ENCODE measurements around the gene SLC6A1.

Gene SLC6A1

DNA sequence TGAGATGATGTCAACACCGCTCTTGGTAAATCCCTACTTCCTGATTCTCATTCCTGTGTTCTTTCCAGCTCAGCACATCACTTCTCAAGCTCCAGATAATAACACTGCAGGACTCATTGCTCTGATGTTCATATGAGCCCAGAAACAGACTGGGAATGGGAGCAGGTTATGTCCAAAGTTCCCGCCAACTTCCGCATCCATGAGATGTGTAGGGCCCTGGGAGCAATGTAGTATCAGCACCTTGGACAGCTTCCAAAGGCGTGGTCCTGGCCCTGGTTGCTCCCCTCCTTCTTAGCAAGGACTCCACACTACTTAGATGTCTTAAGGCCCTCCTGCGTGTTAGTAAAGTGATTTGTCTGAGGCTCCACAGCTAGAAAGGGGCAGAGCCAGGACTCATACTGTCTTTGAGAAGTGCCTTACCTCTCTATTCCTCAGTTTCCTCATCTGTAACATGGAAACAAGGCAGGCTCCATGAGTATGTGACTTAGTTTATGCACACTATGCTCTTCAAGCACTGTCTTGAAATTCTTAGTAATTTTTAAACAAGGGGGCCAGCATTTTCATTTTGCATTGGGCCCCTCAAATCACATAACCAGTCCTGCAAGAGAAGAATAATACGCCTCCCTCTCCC is 27.9 kb upstream of the SLC6A1 start:
- H3K4me3 ChIP-seq (ENCODE audit: low read length), result no peak overlapping the region
- peak; percentile 27 for DNase-seq (ENCODE audit: low read depth, low spot score)

GRCh38 chr3:10968401-10968800 is 24.1 kb upstream of the SLC6A1 start:
- no peak overlapping the region for H3K4me3 ChIP-seq (ENCODE audit: low read length)
- no peak for DNase-seq (ENCODE audit: low read depth, low spot score)

GRCh38 chr3:10970306-10970960 is 22.1 kb upstream of the SLC6A1 start:
- no peak overlapping the region for H3K4me3 ChIP-seq (ENCODE audit: low read length)
- no peak for DNase-seq (ENCODE audit: low read depth, low spot score)

DNA sequence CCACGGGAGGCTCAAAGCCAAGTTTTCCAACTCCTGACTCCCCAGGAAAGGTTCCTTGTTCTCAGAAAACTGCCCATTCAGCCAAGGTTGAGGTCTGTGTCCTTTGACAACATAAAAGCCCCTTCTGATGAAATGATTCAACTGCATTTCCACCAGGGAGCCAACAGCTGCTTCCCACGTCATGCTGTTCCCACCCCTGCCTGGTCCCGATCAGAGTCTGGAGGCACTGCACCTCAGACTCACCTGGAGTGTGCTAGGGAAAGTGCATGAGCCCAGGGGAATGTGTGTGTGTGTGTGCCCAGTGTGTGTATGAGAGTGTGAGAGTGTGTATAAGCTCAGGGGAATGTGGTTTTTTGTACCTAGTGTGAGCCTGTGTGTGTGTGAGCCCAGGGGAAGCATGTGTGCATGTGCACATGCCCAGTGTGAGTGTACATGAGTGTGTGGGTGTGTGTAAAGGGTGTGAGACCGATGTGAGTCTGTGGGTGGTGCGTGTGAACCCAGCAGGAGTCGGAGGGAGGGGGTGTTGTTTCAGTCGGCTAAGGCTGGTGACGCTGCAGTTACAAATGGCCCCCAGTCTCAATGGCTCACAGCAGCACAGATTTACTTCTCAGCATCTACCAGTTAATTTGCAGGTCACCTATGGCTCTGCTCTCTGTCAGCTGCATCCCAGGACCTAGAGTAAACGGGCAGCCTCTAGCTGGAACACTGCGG is 20.3 kb upstream of the SLC6A1 start:
- no peak for DNase-seq (ENCODE audit: low read depth, low spot score)
- H3K4me3 ChIP-seq (ENCODE audit: low read length), result no peak overlapping the region

GRCh38 chr3:10973046-10973595 is 19.4 kb upstream of the SLC6A1 start:
- DNase-seq (ENCODE audit: low read depth, low spot score), result no peak
- no peak overlapping the region for H3K4me3 ChIP-seq (ENCODE audit: low read length)

DNA sequence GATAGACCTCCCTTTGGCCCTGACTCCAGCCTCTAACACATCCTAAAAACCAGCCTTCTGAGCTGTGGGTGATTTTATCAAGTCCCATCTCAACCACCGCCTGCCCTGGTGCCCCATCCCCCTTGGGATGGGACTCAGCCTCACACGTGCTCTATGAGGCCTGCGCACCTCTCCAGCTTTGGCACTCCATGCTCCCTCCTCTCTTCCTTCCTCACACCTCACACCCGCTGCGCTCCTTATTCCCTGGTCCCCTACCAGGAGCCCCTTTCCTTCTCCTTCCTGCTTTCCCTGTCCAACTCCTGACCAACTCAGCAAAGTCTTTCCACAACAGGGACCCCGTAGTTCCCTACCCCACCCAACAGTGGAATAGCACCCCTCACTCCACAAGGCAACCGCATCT is 18.4 kb upstream of the SLC6A1 start:
- H3K4me3 ChIP-seq (ENCODE audit: low read length), result no peak overlapping the region
- no peak for DNase-seq (ENCODE audit: low read depth, low spot score)

- no peak for DNase-seq (ENCODE audit: low read depth, low spot score)
- no peak overlapping the region for H3K4me3 ChIP-seq (ENCODE audit: low read length)
Measured at GRCh38 chr3:10974746-10975375, 17.7 kb upstream of the SLC6A1 start.

GRCh38 chr3:10975695-10976234 is 16.8 kb upstream of the SLC6A1 start:
- no peak overlapping the region for H3K4me3 ChIP-seq (ENCODE audit: low read length)

GRCh38 chr3:10976770-10977169 is 15.8 kb upstream of the SLC6A1 start:
- H3K4me3 ChIP-seq (ENCODE audit: low read length), result no peak overlapping the region
- DNase-seq (ENCODE audit: low read depth, low spot score), result no peak

More at GRCh38 chr3:10975695-10976234, 16.8 kb upstream of the SLC6A1 start:
- DNase-seq (ENCODE audit: low read depth, low spot score), result no peak

- DNase-seq (ENCODE audit: low read depth, low spot score), result no peak
Measured at GRCh38 chr3:10977892-10978510, 14.5 kb upstream of the SLC6A1 start.

DNA sequence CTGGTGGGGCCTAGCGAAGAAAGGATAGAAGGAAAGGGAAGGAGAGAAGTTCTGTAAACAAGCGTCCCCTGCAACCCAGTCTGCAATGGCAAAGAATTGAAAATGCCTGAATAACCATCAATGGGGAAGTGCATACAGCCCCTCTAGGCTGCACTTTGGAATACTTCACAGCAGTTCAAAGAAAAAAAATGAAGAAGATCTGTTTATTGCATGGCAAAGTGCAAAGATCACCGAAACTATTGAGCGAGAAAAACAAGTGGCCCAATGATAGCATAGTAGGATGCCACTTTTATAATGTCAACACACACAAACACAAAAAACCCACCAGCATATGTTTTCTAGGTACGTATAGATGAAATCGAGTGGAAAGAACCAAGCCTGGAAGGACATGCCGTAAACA is 13.6 kb upstream of the SLC6A1 start:
- no peak for DNase-seq (ENCODE audit: low read depth, low spot score)
- no peak overlapping the region for H3K4me3 ChIP-seq (ENCODE audit: low read length)

More at GRCh38 chr3:10977892-10978510, 14.5 kb upstream of the SLC6A1 start:
- no peak overlapping the region for H3K4me3 ChIP-seq (ENCODE audit: low read length)

DNA sequence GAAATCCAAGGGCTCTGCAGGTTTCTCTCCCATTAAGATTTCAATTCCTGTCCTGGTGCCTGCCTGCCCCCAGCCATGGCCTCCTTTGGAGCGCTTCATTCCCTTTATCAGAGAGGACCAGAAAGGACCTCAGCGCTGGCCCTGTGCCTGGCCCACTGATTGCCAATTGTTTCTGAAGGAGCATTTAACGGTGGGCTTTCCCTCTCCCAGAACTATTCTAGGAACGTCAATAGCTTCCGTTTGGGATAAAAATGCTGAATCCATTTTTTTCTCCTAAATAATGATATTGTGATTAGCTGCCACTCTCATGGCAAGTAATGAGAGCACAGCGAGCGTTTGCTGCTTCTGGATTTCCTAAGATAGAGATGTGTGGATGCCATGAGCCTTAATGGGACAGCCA is 12.2 kb upstream of the SLC6A1 start:
- H3K4me3 ChIP-seq (ENCODE audit: low read length), result no peak overlapping the region
- DNase-seq (ENCODE audit: low read depth, low spot score), result no peak

- DNase-seq (ENCODE audit: low read depth, low spot score), result no peak
- H3K4me3 ChIP-seq (ENCODE audit: low read length), result no peak overlapping the region
Measured at GRCh38 chr3:10981031-10981430, 11.5 kb upstream of the SLC6A1 start.

DNA sequence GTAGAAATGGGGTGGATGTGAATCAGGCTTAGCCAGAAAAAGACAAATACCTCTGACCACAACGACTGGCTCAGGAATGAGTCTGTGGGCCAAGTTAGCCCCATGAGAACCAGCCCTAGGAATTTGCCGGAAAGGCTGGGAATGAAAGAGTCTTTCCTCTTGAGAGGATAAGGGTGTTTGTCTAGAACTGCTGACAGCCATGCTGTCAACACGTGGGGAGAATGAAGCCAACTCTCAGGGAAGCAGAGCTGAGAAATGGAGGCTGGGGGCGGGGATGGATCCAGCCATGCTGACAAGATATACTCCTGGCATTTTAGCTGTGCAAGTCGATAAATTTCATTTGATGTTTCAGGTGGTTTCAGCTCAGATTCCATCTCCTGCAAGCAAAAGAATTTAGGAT is 10.6 kb upstream of the SLC6A1 start:
- no peak overlapping the region for H3K4me3 ChIP-seq (ENCODE audit: low read length)
- no peak for DNase-seq (ENCODE audit: low read depth, low spot score)

DNA sequence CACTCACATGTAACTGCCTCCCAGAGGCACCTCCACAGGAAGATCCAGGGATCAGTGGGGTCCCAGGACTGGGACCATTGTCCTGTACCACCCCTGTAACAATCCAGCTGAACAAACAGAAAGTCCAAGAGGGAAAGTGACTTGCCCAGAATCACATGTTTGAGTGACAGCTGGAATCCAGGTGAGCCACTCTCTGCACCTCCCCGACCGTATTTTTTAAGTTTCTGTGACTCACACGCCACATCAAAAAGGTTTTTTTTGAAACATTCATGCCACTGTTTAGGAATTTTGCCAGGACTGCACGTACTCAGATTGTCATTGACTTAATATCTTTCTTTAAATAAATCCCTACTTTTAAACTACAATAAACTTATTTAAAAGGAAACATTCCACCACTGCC is 9.8 kb upstream of the SLC6A1 start:
- no peak overlapping the region for H3K4me3 ChIP-seq (ENCODE audit: low read length)
- DNase-seq (ENCODE audit: low read depth, low spot score), result no peak

GRCh38 chr3:10983219-10983916 is 9.2 kb upstream of the SLC6A1 start:
- H3K4me3 ChIP-seq (ENCODE audit: low read length), result no peak overlapping the region
- peak; percentile 19 for DNase-seq (ENCODE audit: low read depth, low spot score)

DNA sequence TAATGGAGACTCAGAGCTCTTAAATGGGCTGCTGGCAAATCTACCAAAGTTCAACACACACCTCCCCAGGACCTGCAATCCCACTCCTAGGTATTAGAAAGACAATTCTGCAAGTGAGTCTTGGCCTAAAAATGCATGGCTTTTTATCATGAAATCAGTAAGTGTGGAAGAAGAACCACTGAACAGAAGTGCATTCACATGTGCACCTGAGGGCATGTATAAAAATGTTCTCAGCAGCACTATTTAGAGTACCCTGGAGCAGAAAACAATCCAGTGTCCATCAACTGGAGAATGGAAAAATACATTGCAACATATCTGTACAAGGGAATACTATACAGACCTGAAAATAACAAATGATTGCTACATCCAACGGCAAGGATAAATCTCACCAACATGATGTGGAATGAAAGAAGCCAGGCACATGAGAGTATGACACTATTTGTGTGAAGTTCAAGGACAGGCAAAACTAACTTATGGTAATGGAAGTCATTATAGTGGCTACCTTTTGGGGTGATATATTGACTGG is 8.1 kb upstream of the SLC6A1 start:
- no peak overlapping the region for H3K4me3 ChIP-seq (ENCODE audit: low read length)
- DNase-seq (ENCODE audit: low read depth, low spot score), result no peak

- H3K4me3 ChIP-seq (ENCODE audit: low read length), result no peak overlapping the region
- no peak for DNase-seq (ENCODE audit: low read depth, low spot score)
Measured at GRCh38 chr3:10985181-10985580, 7.4 kb upstream of the SLC6A1 start.

Measured in Jurkat, Clone E6-1 (cell line).